Keratinocyte (primary cell): Measurements from ENCODE around the gene RELT. TPM values are rescaled to one million over a fixed set of nuclear protein-coding genes. Genes with fewer than 3 reads are reported as not detected.

Experiments
- DNase-seq: peaks from one replicate; pipeline ENCODE4 v3.0.0-alpha.2; 2011; ENCODE audit warnings: low read depth, missing footprints, low spot score
- FAIRE-seq: peaks from 2 replicates; lab custom pipeline; 2011; peaks lifted over from hg19 to GRCh38; lab: Jason Lieb, UNC
- H2AFZ ChIP-seq: 2 replicates; pipeline ENCODE4 v1.6.0; 2012; ENCODE audit warnings: low read length, control low read depth, inconsistent platforms; ENCODE audit not compliant: control insufficient read depth
- H3K27ac ChIP-seq: 2 replicates; pipeline ENCODE4 v1.5.1; 2011; ENCODE audit warnings: low read length; ENCODE audit not compliant: control insufficient read depth, insufficient read depth
- H3K27me3 ChIP-seq: 3 replicates; pipeline ENCODE4 v1.6.0; 2011; ENCODE audit warnings: low read length; ENCODE audit not compliant: control insufficient read depth, insufficient read depth; ENCODE audit errors: extremely low read depth
- H3K36me3 ChIP-seq, 2 experiments: 2 replicates in 1 of 2; 3 replicates in 1 of 2; pipeline ENCODE4 v1.5.1; 2011; ENCODE audit warnings: low read length in 2 of 2, mild to moderate bottlenecking in 1 of 2; ENCODE audit not compliant: control insufficient read depth in 2 of 2, insufficient read depth in 2 of 2; ENCODE audit errors: extremely low read depth in 1 of 2
- H3K4me1 ChIP-seq: 3 replicates; pipeline ENCODE4 v1.5.1; 2011; ENCODE audit warnings: low read length; ENCODE audit not compliant: control insufficient read depth, insufficient read depth; ENCODE audit errors: extremely low read depth
- H3K4me2 ChIP-seq: 3 replicates; pipeline ENCODE4 v1.6.0; 2011; ENCODE audit warnings: low read depth, low read length; ENCODE audit not compliant: control insufficient read depth, insufficient read depth; ENCODE audit errors: extremely low read depth
- H3K4me3 ChIP-seq, 3 experiments: fragments of 200-600 bp in 1 of 3; sonication (generic) in 1 of 3; 2 replicates in 2 of 3; 3 replicates in 1 of 3; pipeline ENCODE4 v1.5.1; 2011 to 2016; ENCODE audit warnings: low read length in 3 of 3, mild to moderate bottlenecking in 3 of 3, control low read depth in 2 of 3, inconsistent platforms in 1 of 3, low read depth in 1 of 3, mixed read lengths in 1 of 3, mixed run types in 1 of 3, moderate library complexity in 1 of 3; ENCODE audit not compliant: control insufficient read depth in 2 of 3, insufficient read depth in 2 of 3; ENCODE audit errors: extremely low read depth in 1 of 3
- H3K79me2 ChIP-seq: 2 replicates; pipeline ENCODE4 v1.6.0; 2012; ENCODE audit warnings: low read length; ENCODE audit not compliant: control insufficient read depth, insufficient read depth
- H3K9ac ChIP-seq: 3 replicates; pipeline ENCODE4 v1.6.0; 2011; ENCODE audit warnings: low read length; ENCODE audit not compliant: control insufficient read depth, insufficient read depth; ENCODE audit errors: extremely low read depth
- H3K9me1 ChIP-seq: 3 replicates; pipeline ENCODE4 v1.6.0; 2011; ENCODE audit warnings: low read length; ENCODE audit not compliant: control insufficient read depth, insufficient read depth; ENCODE audit errors: extremely low read depth
- H3K9me3 ChIP-seq: 2 replicates; pipeline ENCODE4 v1.5.1; 2012; ENCODE audit warnings: low read depth, low read length; ENCODE audit not compliant: control insufficient read depth
- H4K20me1 ChIP-seq: 3 replicates; pipeline ENCODE4 v1.6.0; 2011; ENCODE audit warnings: low read length; ENCODE audit not compliant: control insufficient read depth, insufficient read depth; ENCODE audit errors: extremely low read depth
- EZH2 ChIP-seq: IDR thresholded peaks from one replicate; pipeline ENCODE4 v1.6.1; 2012; ENCODE audit warnings: inconsistent platforms, mild to moderate bottlenecking, low read length, moderate library complexity
- dilution Hi-C: fragments of 300-500 bp; cut with MboI; formaldehyde crosslinking; loops from one replicate; pipeline ENCODE4 v1.7.0; 2020; ENCODE audit warnings: low sequenced_read_pairs; ENCODE audit not compliant: extremely low pct_ligation_motif_present
- polyA plus RNA-seq, 5 experiments: library from polyadenylated mRNA; depleted of rRNA in 3 of 5; stranded (reverse) in 3 of 5; stranded (forward) in 1 of 5; unstranded in 1 of 5; fragments of >200 nt; gene quantifications; 1 replicate in 1 of 5; 2 replicates in 3 of 5; 3 replicates in 1 of 5; pipeline versions ENCODE4 v1.2.1 to v1.2.3, GENCODE V29; 2011 to 2012; ENCODE audit warnings: missing spikeins in 2 of 5, low read depth in 1 of 5, low replicate concordance in 1 of 5
- TF ChIP-seq, protein P1 (sequence below), 3 experiments: IDR thresholded peaks in 1 of 3; conservative IDR thresholded peaks in 1 of 3; optimal IDR thresholded peaks in 1 of 3; 2 replicates in 2 of 3; 3 replicates in 1 of 3; pipeline versions ENCODE3 to v1.5.1; 2011; ENCODE audit warnings: low read length in 3 of 3, mild to moderate bottlenecking in 3 of 3, moderate library complexity in 2 of 3, control low read depth in 1 of 3, inconsistent platforms in 1 of 3; ENCODE audit not compliant: insufficient read depth in 2 of 3; ENCODE audit errors: extremely low read depth in 1 of 3

The RELT gene
- polyA plus RNA-seq, 1 donor (not counting 4 experiments of a cell fraction or from before 2014, with no cell fraction given) = 4.2 TPM

DNA sequence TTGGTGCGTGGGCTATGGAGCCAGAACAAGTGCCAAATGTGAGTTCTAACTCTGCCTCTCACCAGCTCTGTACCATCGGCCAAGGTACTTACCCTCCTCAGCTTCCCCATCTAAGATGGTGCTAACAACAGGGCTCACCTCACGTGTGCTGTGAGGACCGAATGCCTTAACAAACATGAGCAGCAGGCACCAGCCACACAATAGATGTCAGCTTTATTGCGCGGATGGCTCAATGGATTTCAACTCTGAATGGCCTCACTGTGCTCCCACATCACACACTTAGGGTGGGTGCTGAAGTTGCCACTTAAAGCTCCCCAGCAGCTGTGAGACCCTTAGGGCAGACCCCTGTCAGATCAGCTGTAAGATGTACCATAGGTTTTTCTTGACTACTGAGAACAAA lies 24.1 kb downstream of the RELT start:
- no peak overlapping the region for H2AFZ ChIP-seq
- no peaks in the 10 kb centered on the region for H3K4me1 ChIP-seq
- H3K27ac ChIP-seq = no peak overlapping the region
- no peaks in the 10 kb centered on the region for H3K9me1 ChIP-seq
- FAIRE-seq (no peak), DNase-seq (no peak)
- dilution Hi-C loops = no loop called here
- H3K4me2 ChIP-seq = no peak overlapping the region
- no peaks in the 10 kb centered on the region for H4K20me1 ChIP-seq
- no peaks in the 10 kb centered on the region for H3K27me3 ChIP-seq
- peaks cover 13 to 17% of the 10 kb centered on the region in 2 experiments for H3K36me3 ChIP-seq
- H3K9ac ChIP-seq = no peak overlapping the region
- no peaks in the 10 kb centered on the region for H3K9me3 ChIP-seq
- no peaks in the 10 kb centered on the region for H3K79me2 ChIP-seq
- H3K4me3 ChIP-seq = no peak overlapping the region
- TF ChIP-seq, protein P1, sequence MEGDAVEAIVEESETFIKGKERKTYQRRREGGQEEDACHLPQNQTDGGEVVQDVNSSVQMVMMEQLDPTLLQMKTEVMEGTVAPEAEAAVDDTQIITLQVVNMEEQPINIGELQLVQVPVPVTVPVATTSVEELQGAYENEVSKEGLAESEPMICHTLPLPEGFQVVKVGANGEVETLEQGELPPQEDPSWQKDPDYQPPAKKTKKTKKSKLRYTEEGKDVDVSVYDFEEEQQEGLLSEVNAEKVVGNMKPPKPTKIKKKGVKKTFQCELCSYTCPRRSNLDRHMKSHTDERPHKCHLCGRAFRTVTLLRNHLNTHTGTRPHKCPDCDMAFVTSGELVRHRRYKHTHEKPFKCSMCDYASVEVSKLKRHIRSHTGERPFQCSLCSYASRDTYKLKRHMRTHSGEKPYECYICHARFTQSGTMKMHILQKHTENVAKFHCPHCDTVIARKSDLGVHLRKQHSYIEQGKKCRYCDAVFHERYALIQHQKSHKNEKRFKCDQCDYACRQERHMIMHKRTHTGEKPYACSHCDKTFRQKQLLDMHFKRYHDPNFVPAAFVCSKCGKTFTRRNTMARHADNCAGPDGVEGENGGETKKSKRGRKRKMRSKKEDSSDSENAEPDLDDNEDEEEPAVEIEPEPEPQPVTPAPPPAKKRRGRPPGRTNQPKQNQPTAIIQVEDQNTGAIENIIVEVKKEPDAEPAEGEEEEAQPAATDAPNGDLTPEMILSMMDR (optimal IDR thresholded peaks at IDR 0.05 in 1 of 3, IDR thresholded peaks at IDR 0.05 in 1 of 3, conservative IDR thresholded peaks at IDR 0.05 in 1 of 3; ENCODE audit: extremely low read depth in 1 of 3, insufficient read depth in 2 of 3, low read length in 3 of 3) = no peak
- no peak for TF ChIP-seq EZH2

DNA sequence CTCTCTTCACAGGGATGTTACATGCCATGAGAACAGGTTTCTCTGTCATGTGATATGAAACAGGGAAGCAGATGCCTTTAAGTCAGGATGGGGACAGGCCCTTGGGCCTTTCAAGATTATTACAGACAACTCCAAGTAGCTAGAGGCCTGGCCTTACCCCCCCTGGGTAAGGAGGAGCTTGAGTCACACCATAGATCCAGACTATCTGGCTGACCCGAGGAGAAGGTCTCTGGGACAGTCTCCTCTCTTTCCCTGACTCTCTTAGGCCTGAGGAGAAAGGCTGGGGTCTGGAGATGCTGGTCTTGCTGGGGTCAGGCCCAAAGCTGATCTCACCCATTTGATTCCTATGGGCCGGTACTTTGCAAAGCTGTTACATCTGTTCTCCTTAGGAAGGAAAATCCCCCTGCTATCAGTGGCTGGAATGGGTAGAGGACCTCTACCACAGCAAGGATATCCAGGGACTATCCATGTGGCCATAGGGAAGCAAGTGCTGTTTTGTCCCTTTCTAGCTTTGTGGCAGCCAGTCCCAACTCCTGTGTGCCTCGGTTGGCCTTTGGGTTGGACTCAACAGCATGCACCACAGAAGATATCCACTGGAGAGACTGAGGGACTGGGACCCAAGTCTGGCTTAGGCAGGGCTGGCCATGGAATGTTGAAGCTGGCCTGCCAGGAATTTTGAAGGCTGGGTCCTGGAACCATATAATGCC lies 25.2 kb downstream of the RELT start:
- no peak for FAIRE-seq

More for the DNA sequence above, 25.2 kb downstream of the RELT start:
- no peaks in the 10 kb centered on the region for H3K79me2 ChIP-seq
- peaks cover 13 to 19% of the 10 kb centered on the region in 2 experiments for H3K36me3 ChIP-seq
- no peak overlapping the region for H2AFZ ChIP-seq
- no peak for TF ChIP-seq EZH2
- TF ChIP-seq, protein P1 (optimal IDR thresholded peaks at IDR 0.05 in 1 of 3, IDR thresholded peaks at IDR 0.05 in 1 of 3, conservative IDR thresholded peaks at IDR 0.05 in 1 of 3; ENCODE audit: extremely low read depth in 1 of 3, insufficient read depth in 2 of 3, low read length in 3 of 3) = no peak
- dilution Hi-C loops = no loop called here
- H3K9ac ChIP-seq = no peak overlapping the region
- no peak for DNase-seq
- no peak overlapping the region for H3K27ac ChIP-seq
- H3K4me1 ChIP-seq = no peaks in the 10 kb centered on the region
- H4K20me1 ChIP-seq = no peaks in the 10 kb centered on the region
- no peaks in the 10 kb centered on the region for H3K27me3 ChIP-seq
- no peak overlapping the region for H3K4me3 ChIP-seq
- no peak overlapping the region for H3K4me2 ChIP-seq
- no peaks in the 10 kb centered on the region for H3K9me1 ChIP-seq
- no peaks in the 10 kb centered on the region for H3K9me3 ChIP-seq
